ENCODE results near the gene RER1.

RER1 gene

DNA sequence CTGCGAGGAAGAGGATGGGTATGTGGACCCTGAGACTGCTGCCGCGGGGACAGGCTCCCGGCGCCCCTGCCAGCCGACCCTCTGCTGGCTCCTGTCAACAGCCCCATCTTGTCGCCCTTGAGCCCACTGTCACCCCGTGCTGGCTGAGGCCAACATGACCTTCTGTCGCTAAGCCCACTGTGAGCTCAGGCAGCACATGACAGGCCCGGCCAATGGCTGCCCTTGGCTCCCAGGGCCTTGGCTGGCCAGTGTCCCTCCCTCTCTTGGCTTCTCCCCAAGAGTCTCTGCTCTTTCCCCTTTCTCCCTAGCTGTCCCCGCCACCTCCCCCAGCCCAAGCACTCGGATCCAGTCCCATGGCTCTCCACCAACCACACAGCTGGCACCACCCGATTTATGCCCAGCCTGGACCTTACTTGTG is 17.2 kb downstream of the RER1 start:
- DNase-seq, result no peak

DNA sequence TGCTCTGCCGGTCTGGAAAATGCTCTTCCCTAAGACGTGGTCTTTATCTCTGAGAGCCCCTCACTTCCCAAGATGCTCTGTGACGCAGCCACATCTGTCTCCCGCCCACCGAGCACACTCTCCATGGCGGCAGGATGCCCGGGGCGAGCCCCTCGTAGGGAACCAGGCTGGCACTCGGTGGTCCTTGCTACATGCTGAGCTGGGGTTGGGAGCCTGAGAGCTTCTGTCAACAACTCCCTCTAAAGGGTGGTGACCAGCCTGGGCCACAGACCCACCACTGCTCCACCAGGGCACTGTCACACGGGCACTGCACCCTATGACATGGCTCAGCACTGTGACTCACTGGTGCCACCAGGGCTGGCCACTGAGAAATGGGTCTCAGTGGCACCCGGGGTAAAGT is 18.1 kb downstream of the RER1 start:
- no peak for DNase-seq

DNA sequence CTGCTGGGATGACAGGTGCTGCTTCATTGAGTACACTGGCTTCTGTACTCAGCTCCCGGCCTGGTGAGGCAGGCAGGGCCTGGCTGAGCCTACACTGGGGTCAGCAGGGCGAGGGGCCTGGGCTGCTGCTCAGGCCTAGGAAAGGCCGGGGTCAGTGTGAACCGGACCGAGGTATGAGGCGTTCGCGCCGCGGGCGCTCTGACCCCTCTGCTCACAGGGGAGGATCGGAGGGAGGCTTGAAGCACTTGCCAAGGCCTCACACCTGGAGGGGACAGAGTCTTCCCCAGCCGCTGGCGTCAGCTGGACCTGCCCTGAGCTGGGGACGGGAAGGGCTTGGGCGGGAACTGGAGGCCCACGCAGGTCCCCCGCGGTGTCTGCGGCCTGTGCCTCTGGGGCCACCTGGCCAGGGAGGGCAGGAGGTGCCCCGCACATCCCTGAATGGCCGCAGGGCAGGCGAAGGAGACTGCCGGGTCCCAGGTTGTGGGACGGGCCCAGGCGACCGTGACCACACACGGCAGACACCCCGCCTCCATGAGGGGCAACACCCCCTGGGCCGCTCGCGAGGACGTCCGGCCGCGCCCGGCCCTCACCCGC is 20.3 kb downstream of the RER1 start:
- no peak for DNase-seq

- peak; percentile 99 for DNase-seq
Measured at GRCh38 chr1:2412395-2412772, 20.7 kb downstream of the RER1 start, which contains the start of gene PEX10. Gene PEX10, minus strand, starts transcription at chr1:2412564. Its CDS starts 62 bp downstream, at chr1:2412502.

GRCh38 chr1:2412773-2413494 is 21.3 kb downstream of the RER1 start:
- peak in 1 of 2 donors; percentile 17 for DNase-seq

GRCh38 chr1:2413495-2414296 is 22.1 kb downstream of the RER1 start:
- peak; percentile 17 to 22 for DNase-seq

- DNase-seq, result peak; percentile 78 to 83
Measured at GRCh38 chr1:2414297-2414958, 22.8 kb downstream of the RER1 start.

DNA sequence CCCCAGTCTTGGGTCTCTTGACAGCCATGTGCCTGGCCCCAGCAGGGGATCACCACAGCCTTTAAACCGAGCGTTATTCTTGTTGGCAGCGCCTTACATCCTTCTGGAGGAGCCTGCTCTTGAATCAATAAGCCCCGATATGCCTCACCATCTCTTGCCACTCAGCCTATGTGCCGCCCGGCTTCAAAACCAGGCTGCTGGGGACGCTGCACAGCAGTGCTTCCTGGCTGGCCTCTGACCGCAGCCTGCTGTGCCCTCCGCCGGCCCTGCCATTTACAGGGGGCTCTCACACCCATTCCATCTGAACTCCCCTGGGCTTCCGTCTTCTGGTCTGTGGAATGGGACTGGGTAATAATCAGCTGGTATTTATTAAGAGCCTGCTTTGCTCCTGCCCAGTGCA is 23.7 kb downstream of the RER1 start:
- no peak for DNase-seq

GRCh38 chr1:2415801-2416208 is 24.2 kb downstream of the RER1 start:
- peak in 1 of 2 donors; percentile 47 for DNase-seq

GRCh38 chr1:2416403-2416802 is 24.8 kb downstream of the RER1 start:
- peak in 1 of 2 donors; percentile 25 for DNase-seq

DNA sequence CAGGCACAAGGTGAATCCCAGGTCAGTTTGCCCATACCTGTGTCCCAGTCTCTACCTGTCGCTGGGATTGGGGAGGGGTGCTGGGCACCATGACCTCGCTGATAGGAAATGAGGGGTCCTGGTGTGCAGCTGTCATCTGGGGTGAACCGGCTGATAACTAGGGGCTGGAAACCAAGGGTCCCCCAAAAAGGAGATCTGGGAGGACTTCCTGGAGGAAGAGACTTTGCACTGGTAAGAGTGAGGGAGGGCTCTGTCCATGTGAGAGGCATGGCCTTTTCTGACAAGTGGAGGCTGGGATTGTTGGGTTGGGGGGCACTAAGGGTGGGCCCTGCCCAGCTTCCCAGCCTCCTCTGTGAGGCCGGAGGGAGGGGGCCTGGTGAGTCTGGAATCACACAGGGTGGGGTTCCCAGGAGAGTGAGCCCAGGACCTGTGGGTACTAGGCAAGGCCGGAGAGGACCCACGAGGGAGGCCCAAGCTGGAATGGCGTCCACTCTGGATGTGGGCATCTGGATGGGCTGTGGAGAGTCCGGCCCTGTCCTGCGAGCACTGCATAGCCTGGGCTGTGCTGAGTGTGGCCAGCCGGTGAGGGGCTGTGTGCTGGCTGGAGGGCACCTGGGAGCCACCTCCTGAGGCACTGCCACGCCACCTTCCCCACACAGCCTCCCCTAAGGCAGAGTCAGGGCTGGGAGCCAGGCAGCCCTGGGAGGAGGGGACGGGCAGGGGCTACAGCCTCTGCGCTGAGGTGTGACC is 25.6 kb downstream of the RER1 start:
- DNase-seq, result no peak

DNA sequence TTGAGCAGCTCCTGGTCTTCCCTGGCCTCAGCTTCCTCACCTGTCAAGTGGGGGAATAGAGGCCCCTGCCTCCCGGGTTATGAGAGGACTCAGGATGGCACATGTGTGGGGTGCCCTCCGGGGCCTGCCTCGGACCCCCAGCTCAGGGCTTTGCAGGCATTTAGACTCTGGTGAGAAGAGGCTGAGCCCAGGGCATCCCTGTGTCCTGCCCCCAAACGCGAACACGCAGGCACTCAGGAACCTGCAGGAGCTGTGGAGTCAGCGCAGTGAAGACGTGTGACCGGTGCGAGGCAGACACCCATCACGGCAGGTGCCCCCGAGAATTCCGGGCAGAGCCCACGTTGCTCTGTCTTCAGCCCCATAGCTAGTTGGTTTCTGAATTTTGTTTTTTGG is 26.2 kb downstream of the RER1 start:
- no peak for DNase-seq

DNA sequence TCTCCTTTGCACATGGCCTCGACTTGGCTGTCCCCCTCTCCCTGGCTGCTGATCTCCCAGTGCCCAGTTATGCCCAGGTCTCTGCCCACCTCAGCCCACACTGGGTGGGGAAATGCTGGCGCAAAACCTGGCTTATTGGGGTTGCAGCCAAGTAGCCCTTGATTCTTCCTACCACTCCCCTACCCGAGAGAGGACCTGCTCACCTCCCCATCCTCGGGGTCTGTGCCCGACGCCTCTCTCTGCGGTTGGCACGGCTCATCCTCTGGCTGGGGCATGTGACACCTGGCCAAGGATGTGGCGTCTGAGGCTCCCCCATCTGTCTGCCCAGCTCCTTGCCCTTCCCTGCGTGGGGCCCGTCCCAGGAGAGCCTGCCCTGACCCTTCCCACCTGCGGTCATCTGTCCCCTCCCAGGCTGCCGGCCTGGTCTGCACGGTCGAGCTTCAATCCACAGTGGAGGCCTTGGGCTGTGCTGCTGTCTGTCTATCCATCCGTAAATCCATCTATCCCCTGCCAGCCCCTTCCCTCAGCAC is 27.2 kb downstream of the RER1 start:
- no peak for DNase-seq

DNA sequence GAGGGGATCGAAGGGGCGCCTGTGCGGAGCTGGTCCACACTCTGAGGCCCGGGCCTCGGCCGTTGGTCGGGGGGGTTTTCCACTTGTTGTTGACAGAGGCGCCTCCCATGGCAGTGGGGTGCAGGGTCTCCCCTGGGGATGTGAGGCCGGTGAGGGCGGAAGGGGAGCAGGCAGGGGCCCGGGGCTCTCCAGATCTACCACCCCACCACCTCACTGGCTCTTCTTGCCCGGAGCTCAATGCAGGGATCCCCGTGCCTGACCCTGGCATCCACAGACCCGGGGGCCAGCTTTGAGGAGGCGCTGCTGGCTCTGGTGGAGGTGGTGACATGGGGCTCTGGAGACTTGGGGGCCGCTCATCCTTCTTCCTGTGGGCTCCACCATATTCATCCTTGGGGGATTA is 27.8 kb downstream of the RER1 start:
- DNase-seq, result no peak

DNA sequence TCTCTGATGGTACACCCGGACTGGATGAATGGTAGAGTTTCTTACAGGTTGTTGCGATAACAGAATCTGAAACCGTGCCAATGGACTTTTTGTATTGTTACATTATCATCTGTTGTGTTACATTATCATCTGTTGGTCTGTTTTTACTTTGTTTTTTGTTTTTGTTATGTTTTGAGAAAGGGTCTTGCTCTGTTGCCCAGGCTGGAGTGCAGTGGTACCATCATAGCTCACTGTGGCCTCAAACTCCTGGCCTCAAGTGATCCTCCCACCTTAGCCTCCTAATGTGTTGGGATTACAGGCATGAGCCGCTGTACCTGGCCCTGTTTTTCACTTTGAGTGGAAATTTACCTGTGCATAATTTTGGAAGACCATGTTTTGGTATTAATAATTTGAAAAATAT is 30.9 kb downstream of the RER1 start:
- DNase-seq, result no peak

DNA sequence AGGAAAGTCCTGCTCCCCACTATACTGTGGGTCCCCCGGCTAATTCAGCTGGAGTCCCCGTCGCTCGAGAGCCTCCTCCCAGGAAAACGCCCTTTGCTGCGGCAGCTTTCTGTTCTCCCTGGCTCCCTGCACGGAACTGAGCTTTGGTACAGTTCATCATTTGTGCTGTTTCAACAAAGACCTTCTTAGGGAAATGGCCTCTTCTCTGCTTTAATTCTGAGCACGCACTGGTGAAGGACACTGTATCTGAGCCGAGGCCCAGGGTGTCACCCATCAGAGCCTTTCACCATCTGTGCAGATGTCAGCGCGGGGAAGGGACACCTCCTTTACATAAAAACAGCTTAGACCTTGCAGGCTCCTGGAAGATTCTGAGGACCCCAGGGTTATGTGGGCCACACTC is 34.3 kb downstream of the RER1 start:
- no peak for DNase-seq

DNA sequence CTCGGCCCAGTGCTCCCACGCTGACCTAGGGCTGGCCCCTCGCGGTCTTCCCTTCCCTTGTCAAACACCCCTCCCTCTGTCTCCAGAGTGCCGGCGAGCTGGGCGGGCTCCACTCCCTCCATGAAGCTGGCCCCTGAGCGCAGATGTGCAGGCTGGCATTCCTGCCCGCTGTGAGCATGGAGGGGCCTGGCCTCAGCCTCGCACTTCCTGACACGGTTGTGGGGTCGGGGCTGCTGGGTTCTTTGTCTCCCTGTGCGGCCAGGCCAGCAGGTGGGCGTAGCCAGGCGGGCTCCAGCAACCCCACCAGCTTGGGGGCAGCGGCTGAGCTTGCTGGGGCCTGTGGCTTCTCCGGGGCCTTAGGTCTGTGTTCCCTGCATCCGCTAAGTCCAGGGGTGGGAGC is 34.9 kb downstream of the RER1 start:
- no peak for DNase-seq

DNA sequence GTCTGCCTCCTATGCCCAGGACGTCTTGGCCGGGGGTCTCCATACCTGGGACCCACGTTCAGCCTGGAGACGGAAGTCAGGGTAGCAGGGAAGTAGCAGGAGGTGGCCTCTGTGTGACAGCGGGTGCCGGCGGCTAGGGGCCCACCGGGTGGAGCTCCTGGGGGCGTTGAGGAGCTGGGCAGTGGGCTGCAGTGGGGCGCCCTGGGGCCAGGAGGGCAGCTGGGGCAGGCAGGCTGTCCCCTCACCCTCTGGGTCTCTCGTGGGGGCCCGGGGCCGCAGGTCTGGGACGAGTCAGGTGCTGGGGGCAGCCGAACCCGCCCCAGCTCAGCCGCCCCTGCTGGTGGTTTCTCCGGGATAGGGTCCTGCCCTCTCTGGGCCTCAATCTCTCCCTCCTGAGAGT is 35.4 kb downstream of the RER1 start:
- DNase-seq, result no peak

DNA sequence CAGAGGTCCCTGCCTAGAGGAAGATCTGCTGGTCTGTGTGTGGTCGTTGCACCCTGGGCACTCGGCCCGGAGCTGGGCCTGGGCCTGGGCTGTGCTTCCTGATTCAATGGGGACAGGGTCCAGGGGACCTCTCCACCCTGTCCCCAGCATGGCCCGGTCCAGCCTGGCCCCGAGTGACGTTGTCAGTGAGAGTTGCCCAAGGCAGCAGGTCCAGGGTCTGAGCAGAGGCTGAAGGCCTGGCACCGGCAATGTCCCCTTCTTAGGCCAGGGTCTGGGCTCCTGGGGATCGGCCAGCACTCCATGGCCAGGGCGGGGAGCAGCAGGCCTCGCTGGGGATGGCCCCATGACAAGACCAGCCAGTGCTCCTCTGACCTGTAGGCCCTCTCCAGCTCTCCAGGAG is 36.3 kb downstream of the RER1 start:
- DNase-seq, result no peak

GRCh38 chr1:2428490-2428889 is 36.8 kb downstream of the RER1 start:
- no peak for DNase-seq

DNA sequence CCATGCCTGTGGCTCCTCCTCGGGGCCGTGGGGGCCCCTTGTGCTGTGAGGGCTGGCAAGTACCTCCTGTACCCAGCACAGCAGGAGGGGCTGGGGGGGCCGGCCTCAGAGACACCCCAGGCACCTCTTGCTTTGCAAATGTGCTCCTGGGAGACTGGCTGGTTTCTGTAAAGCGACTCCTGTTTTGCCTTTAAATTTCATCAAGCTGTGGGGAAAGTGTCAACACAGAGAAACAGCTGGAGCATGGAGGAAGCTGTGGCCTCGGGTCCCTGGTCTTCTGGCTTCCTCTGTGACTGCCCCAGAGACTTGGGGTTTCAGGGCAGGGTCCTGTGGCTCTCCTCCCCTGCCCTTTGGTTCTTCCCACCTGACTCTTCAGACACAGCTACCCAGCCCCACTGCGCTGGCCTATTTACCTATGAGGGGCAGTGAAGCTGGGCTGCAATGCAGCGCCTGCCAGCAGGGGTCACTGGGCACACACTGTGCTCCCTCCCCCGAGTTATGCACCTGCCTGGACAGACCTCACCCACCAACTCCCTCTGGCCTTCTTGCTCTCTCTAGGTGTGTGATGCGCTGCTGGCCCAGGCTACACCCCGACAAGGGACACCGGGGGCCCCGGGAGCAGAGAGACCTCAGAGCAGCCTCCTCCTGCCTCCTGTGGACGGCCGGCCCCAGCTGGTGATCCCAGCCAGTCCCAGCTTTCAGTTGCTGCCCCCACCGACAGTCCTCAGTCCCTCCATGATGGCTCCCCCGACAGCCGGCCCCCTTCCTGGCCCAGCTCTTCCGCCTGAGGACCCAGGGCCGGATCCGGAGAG is 38.3 kb downstream of the RER1 start:
- DNase-seq, result no peak

DNA sequence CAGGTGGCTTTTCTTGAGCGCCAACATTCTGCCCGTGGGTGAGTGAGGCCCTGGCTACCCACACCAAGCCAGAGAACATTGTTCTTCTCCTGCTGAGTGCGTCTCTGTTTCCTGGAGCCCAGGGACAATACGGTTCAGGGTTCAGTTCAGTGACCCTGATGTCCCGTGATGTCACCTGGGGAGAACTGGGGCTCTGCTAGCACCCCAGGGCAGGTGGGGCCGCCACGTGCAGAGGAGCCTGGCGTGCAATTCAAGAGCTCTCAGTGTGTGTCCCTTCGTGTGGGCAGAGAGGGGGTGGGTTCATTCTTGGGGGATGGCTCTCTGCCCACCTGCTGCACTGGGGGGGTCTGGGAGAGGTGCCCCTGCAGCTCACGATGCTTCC is 38.9 kb downstream of the RER1 start:
- DNase-seq, result no peak
